H7 (cell line): Measurements from ENCODE around the gene EXOC4. TPM values are rescaled to one million over a fixed set of nuclear protein-coding genes. Genes with fewer than 3 reads are reported as not detected.
"Not testable (repeated sequence)": the region's sequence is repeated elsewhere in the genome, so short reads cannot be mapped to it uniquely, and the experiment has no call there.

ENCODE experiments used
- DNase-seq: peaks from one replicate; pipeline ENCODE4 v3.0.0; 2012
- H3K27me3 ChIP-seq: 2 replicates; pipeline ENCODE4 v1.6.0; 2011; ENCODE audit warnings: mild to moderate bottlenecking, low read length; ENCODE audit not compliant: control insufficient read depth, insufficient read depth
- H3K36me3 ChIP-seq: replicated peaks from 2 replicates; pipeline ENCODE4 v1.5.1; 2011; ENCODE audit warnings: low read length; ENCODE audit not compliant: control insufficient read depth, insufficient read depth
- H3K4me3 ChIP-seq: 2 replicates; pipeline ENCODE4 v1.5.1; 2011; ENCODE audit warnings: low read depth, mild to moderate bottlenecking, control low read depth, low read length, moderate library complexity; ENCODE audit not compliant: insufficient read depth
- total RNA-seq: library from RNA; depleted of rRNA; stranded (reverse); fragments of >200 nt; shearing (Covaris generic); gene quantifications from 2 replicates; pipeline ENCODE4 v1.2.3, GENCODE V29; 2014; rRNA removed

Gene EXOC4
- total RNA-seq = 44.8 and 52.2 TPM in 2 replicates

GRCh38 chr7:133252858-133253518, at the start of gene EXOC4:
TSS of gene EXOC4 (plus strand) at chr7:133253078.
- peak within 1 kb of the TSS; percentile 92 for H3K4me3 ChIP-seq

DNA sequence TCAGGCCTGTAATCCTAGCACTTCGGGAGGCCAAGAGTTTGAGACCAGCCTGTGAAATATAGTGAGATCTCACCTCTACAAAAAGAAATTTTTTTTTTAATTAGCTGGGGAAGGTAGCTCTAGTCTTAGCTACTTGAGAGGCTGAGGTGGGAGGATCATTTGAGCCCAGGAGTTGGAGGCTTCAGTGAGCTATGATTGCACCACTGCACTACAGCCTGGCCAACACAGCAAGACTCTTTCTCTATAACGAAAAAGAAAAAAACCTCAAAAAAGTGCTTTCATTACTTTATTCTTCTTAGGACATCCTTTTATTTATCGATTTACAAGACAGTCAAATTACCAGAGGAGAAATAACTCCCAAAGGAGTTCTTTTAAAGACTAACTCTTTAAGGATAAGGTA, 49.4 kb upstream of the EXOC4 start:
- DNase-seq = no peak
- H3K36me3 ChIP-seq = no peaks in the 10 kb centered on the region
- H3K27me3 ChIP-seq = no peaks in the 10 kb centered on the region
- H3K4me3 ChIP-seq = no peak overlapping the region

More at GRCh38 chr7:133252858-133253518, at the start of gene EXOC4:
- H3K36me3 ChIP-seq = no peaks in the 10 kb centered on the region
- H3K27me3 ChIP-seq = no peaks in the 10 kb centered on the region
- peak; percentile 89 for DNase-seq

DNA sequence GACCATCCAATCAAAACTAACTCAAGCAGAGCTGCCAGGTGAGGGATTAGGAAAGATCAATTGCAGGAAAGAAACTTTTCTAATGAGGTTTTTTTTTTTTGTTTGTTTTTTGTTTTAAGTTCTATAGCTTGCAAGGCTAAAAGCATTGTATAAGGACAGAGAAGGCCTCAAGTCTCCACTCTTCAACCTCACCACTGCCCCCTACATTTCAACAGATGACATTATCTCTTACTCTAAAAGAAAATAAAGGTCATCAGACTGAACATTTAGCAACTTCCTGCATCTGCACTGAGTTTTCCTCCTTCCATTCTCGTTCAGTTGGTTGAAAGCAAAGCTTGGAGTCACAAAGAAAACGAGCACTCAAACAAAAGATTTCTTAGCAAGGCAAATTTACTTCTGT, 45.2 kb upstream of the EXOC4 start:
- Histone ChIP-seq H3K4me3 (no peak overlapping the region), H3K27me3 (no peaks in the 10 kb centered on the region), H3K36me3 (no peaks in the 10 kb centered on the region)
- peak; percentile 22 for DNase-seq

DNA sequence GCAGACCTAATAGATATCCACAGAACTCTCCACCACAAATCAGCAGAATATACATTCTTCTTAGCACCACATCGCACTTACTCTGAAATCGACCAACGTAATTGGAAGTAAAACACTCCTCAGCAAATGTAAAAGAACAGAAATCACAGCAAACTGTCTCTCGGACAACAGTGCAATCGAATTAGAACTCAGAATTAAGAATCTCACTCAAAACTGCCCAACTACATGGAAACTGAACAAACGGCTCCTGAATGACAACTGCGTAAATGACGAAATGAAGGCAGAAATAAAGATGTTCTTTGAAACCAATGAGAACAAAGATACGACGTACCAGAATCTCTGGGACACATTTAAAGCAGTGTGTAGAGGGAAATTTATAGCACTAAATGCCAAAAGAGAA, 42.1 kb upstream of the EXOC4 start:
- not testable (repeated sequence) for H3K36me3 ChIP-seq, H3K27me3 ChIP-seq, H3K4me3 ChIP-seq, DNase-seq

GRCh38 chr7:133213772-133214171, 39.1 kb upstream of the EXOC4 start:
- not testable (repeated sequence) for H3K27me3 ChIP-seq, H3K36me3 ChIP-seq, DNase-seq, H3K4me3 ChIP-seq

- no peaks in the 10 kb centered on the region for H3K36me3 ChIP-seq
- no peak for DNase-seq
- H3K4me3 ChIP-seq = no peak overlapping the region
- no peaks in the 10 kb centered on the region for H3K27me3 ChIP-seq
Measured at GRCh38 chr7:133217773-133218172, 35.1 kb upstream of the EXOC4 start.

GRCh38 chr7:133230591-133231194, 22.2 kb upstream of the EXOC4 start:
- Histone ChIP-seq H3K4me3 (no peak overlapping the region), H3K36me3 (no peaks in the 10 kb centered on the region), H3K27me3 (no peaks in the 10 kb centered on the region)
- peak; percentile 53 for DNase-seq

DNA sequence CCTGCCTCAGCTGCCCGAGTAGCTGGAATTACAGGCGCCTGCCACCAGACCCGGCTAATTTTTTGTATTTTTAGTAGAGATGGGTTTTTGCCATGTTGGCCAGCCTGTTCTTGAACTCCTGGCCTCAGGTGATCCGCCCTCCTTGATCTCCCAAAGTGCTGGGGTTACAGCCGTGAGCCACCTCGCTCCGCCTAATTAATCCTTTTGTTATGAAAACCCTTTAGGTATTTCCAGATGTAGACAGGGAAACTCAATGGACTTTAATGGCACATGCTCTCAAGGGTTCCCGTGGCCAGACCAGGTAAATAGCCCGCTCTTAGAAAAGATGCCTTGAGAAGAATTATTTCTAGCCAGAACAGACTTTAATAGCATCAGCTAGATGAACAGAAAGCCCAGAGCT, 19.7 kb upstream of the EXOC4 start:
- Histone ChIP-seq H3K27me3 (no peaks in the 10 kb centered on the region), H3K4me3 (no peak overlapping the region), H3K36me3 (no peaks in the 10 kb centered on the region)
- no peak for DNase-seq

GRCh38 chr7:133234961-133235875, 17.7 kb upstream of the EXOC4 start:
- H3K27me3 ChIP-seq = no peaks in the 10 kb centered on the region
- no peak for DNase-seq
- H3K4me3 ChIP-seq = no peak overlapping the region
- no peaks in the 10 kb centered on the region for H3K36me3 ChIP-seq

DNA sequence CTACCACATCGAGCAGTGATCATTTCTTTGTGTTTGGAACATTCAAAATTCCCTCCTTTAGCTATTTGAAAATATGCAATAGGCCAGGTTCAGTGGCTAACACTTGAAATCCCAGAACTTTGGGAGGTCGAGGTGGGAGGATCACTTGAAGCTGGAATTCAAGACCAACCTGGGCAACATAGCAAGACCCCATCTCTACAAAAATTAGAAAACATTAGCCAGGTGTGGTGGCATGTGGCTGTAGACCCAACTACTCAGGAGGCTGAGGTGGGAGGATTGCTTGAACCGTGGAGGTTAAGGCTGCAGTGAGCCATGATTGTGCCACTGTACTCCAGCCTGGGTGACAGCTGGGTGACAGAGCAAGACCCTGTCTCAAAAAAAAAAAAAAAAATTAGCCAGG, 15.3 kb upstream of the EXOC4 start:
- H3K36me3 ChIP-seq = no peaks in the 10 kb centered on the region
- H3K4me3 ChIP-seq = no peak overlapping the region
- H3K27me3 ChIP-seq = no peaks in the 10 kb centered on the region
- no peak for DNase-seq

DNA sequence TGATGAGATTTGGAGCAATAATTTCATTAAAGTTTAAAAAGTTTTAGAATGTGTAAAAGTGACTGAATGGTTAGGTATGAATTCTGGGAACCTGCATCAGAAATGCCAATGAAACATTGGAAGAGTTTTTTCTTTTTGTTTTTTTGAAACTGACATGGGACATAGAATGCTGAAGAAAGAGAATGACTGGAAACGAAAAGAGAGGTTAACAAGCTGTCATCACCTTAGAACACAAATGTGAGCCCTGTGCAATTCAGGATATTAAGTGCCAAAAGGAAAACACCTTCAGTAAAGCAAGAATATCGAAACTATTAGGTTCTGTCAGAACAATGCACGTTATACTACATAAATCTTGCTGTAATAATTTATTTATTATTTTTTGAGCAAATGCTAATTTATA, 12.6 kb upstream of the EXOC4 start:
- Histone ChIP-seq H3K36me3 (no peaks in the 10 kb centered on the region), H3K27me3 (no peaks in the 10 kb centered on the region), H3K4me3 (no peak overlapping the region)
- no peak for DNase-seq

- H3K4me3 ChIP-seq = no peak overlapping the region
- no peaks in the 10 kb centered on the region for H3K27me3 ChIP-seq
- no peaks in the 10 kb centered on the region for H3K36me3 ChIP-seq
- DNase-seq = no peak
Measured at GRCh38 chr7:133246558-133246957, 6.3 kb upstream of the EXOC4 start.

- H3K4me3 ChIP-seq = no peak overlapping the region
- no peaks in the 10 kb centered on the region for H3K36me3 ChIP-seq
- H3K27me3 ChIP-seq = no peaks in the 10 kb centered on the region
- DNase-seq = no peak
Measured at GRCh38 chr7:133248901-133249300, 4.0 kb upstream of the EXOC4 start.

DNA sequence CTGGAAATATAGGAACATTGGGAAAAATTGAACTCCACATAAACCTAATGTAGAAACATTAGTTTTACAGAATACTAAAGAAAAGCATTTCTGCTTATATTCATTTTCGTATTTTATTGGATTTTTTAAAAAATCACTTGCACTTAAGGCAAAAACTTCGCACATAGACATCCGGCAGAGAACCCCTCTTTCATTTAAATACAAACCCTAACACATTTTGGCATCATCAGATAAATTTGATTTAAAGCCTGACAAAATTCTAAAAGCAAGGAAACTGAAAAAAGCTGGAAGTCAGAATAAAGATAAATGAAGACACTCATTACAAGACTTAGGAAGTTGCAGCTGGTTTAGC, 396 bp upstream of the EXOC4 start:
- no peak overlapping the region for H3K4me3 ChIP-seq
- H3K27me3 ChIP-seq = no peaks in the 10 kb centered on the region
- no peak for DNase-seq
- no peaks in the 10 kb centered on the region for H3K36me3 ChIP-seq

- Histone ChIP-seq H3K36me3 (no peaks in the 10 kb centered on the region), H3K4me3 (peak overlapping the region; percentile 92), H3K27me3 (no peaks in the 10 kb centered on the region)
- no peak for DNase-seq
Measured at GRCh38 chr7:133253519-133253875, 619 bp downstream of the EXOC4 start.
